Neural cell (in vitro differentiated cells): Measurements from ENCODE around the gene LY6G5C.

Experiments
- EP300 ChIP-seq: fragments of 450-650 bp; conservative IDR thresholded peaks from 2 replicates; pipeline ENCODE4 v1.6.1; 2014; ENCODE audit warnings: antibody characterized with exemption, mild to moderate bottlenecking, moderate library complexity; ENCODE audit not compliant: poor library complexity, severe bottlenecking
- EZH2 ChIP-seq: fragments of 200-600, 300-800 bp; shearing (Covaris generic), sonication (generic); IDR thresholded peaks from 2 replicates; pipeline ENCODE4 v1.6.1; 2014; ENCODE audit warnings: antibody characterized with exemption, low read length, borderline replicate concordance, mild to moderate bottlenecking; ENCODE audit not compliant: insufficient read depth, poor library complexity, severe bottlenecking
- POLR2AphosphoS5 ChIP-seq: IDR thresholded peaks from 2 replicates; pipeline ENCODE4 v1.6.1; 2012
- REST ChIP-seq: IDR thresholded peaks from 2 replicates; pipeline ENCODE4 v1.6.1; 2012; ENCODE audit warnings: borderline replicate concordance
- TAF1 ChIP-seq: IDR thresholded peaks from 2 replicates; pipeline ENCODE4 v1.6.1; 2012; ENCODE audit warnings: low read depth
- TF ChIP-seq, protein P1 (sequence below): fragments of 450-650 bp; IDR thresholded peaks from 2 replicates; pipeline ENCODE4 v1.5.1; 2014; ENCODE audit warnings: antibody characterized with exemption, mild to moderate bottlenecking, moderate library complexity; ENCODE audit not compliant: poor library complexity, severe bottlenecking

DNA sequence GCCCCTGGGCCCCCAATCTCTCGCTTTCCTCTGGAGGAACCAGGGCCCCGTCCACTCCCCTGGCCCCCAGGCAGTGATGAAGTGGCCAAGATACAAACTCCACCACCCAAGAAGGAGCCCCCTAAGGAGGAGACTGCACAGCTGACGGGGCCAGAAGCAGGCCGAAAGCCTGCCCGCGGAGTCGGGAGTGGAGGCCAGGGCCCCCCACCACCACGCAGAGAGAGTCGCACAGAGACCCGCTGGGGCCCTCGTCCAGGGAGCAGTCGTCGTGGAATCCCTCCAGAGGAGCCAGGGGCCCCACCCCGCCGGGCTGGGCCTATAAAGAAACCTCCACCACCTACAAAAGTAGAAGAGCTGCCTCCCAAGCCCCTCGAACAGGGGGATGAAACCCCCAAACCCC, 49.7 kb downstream of the LY6G5C start:
- TF ChIP-seq, protein P1, sequence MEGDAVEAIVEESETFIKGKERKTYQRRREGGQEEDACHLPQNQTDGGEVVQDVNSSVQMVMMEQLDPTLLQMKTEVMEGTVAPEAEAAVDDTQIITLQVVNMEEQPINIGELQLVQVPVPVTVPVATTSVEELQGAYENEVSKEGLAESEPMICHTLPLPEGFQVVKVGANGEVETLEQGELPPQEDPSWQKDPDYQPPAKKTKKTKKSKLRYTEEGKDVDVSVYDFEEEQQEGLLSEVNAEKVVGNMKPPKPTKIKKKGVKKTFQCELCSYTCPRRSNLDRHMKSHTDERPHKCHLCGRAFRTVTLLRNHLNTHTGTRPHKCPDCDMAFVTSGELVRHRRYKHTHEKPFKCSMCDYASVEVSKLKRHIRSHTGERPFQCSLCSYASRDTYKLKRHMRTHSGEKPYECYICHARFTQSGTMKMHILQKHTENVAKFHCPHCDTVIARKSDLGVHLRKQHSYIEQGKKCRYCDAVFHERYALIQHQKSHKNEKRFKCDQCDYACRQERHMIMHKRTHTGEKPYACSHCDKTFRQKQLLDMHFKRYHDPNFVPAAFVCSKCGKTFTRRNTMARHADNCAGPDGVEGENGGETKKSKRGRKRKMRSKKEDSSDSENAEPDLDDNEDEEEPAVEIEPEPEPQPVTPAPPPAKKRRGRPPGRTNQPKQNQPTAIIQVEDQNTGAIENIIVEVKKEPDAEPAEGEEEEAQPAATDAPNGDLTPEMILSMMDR, result no peak
- no peak for TF ChIP-seq EP300
- TF ChIP-seq POLR2AphosphoS5, result no peak
- TF ChIP-seq REST, result no peak
- no peak for TF ChIP-seq EZH2
- TF ChIP-seq TAF1, result no peak
